GM04503 (cell line): ENCODE data around the gene HECW1.
A peak's percentile ranks its signal among the peaks of the same experiment; 100 is the strongest.
"Not testable (repeated sequence)": the region's sequence is repeated elsewhere in the genome, so short reads cannot be mapped to it uniquely, and the experiment has no call there.

Source experiments
- DNase-seq: peaks from one replicate; pipeline ENCODE4 v3.0.0-alpha.2; 2012; ENCODE audit warnings: low read depth

The HECW1 gene

GRCh38 chr7:43210539-43210938 lies 98.1 kb downstream of the HECW1 start:
- not testable (repeated sequence) for DNase-seq

GRCh38 chr7:43211286-43211685 lies 98.8 kb downstream of the HECW1 start:
- no peak for DNase-seq

- no peak for DNase-seq
Measured at GRCh38 chr7:43211693-43212092, 99.2 kb downstream of the HECW1 start.

GRCh38 chr7:43212921-43213320 lies 100.5 kb downstream of the HECW1 start:
- no peak for DNase-seq

GRCh38 chr7:43215061-43215460 lies 102.6 kb downstream of the HECW1 start:
- no peak for DNase-seq

GRCh38 chr7:43217055-43217454 lies 104.6 kb downstream of the HECW1 start:
- DNase-seq, result no peak

- not testable (repeated sequence) for DNase-seq
Measured at GRCh38 chr7:43218901-43219300, 106.5 kb downstream of the HECW1 start.

GRCh38 chr7:43220250-43220649 lies 107.8 kb downstream of the HECW1 start:
- DNase-seq, result peak; percentile 23

GRCh38 chr7:43220742-43221141 lies 108.3 kb downstream of the HECW1 start:
- DNase-seq, result no peak

- no peak for DNase-seq
Measured at GRCh38 chr7:43229801-43230200, 117.4 kb downstream of the HECW1 start.

- no peak for DNase-seq
Measured at GRCh38 chr7:43232366-43232765, 119.9 kb downstream of the HECW1 start.

GRCh38 chr7:43234073-43234472 lies 121.6 kb downstream of the HECW1 start:
- no peak for DNase-seq

GRCh38 chr7:43234968-43235367 lies 122.5 kb downstream of the HECW1 start:
- no peak for DNase-seq

GRCh38 chr7:43240565-43240964 lies 128.1 kb downstream of the HECW1 start:
- DNase-seq, result no peak

GRCh38 chr7:43242628-43243255 lies 130.3 kb downstream of the HECW1 start:
- no peak for DNase-seq

GRCh38 chr7:43244232-43244631 lies 131.8 kb downstream of the HECW1 start:
- no peak for DNase-seq

- no peak for DNase-seq
Measured at GRCh38 chr7:43244784-43245183, 132.3 kb downstream of the HECW1 start.

GRCh38 chr7:43247757-43248156 lies 135.3 kb downstream of the HECW1 start:
- no peak for DNase-seq

GRCh38 chr7:43248553-43248952 lies 136.1 kb downstream of the HECW1 start:
- DNase-seq, result no peak

- peak; percentile 47 for DNase-seq
Measured at GRCh38 chr7:43248961-43249822, 136.7 kb downstream of the HECW1 start.

GRCh38 chr7:43249823-43250145 lies 137.3 kb downstream of the HECW1 start:
- no peak for DNase-seq

GRCh38 chr7:43260980-43261878 lies 148.8 kb downstream of the HECW1 start:
- DNase-seq, result peak; percentile 40

- no peak for DNase-seq
Measured at GRCh38 chr7:43265139-43265538, 152.7 kb downstream of the HECW1 start.
